GM19397 (cell line): ENCODE measurements around the gene BRPF1.
"Not testable (repeated sequence)": the region's sequence is repeated elsewhere in the genome, so short reads cannot be mapped to it uniquely, and the experiment has no call there.

Source experiments
- ATAC-seq: cut with Tn5 transposase; IDR thresholded peaks from one replicate; pipeline ENCODE4 v1.9.1; 2021; ENCODE audit warnings: mild to moderate bottlenecking, moderate library complexity; ENCODE audit not compliant: unreplicated experiment

The BRPF1 gene

GRCh38 chr3:9768141-9768775 is 36.7 kb downstream of the BRPF1 start:
- no peak for ATAC-seq

- ATAC-seq, result no peak
Measured at GRCh38 chr3:9769012-9769411, 37.5 kb downstream of the BRPF1 start.

GRCh38 chr3:9769426-9770275 is 38.1 kb downstream of the BRPF1 start, which contains the start of gene CAMK1:
Gene CAMK1 (minus strand): TSS chr3:9769947. CDS start chr3:9767749, 2,198 bp downstream.
- ATAC-seq, result no peak

GRCh38 chr3:9770276-9770812 is 38.8 kb downstream of the BRPF1 start:
- no peak for ATAC-seq

GRCh38 chr3:9771007-9771406 is 39.5 kb downstream of the BRPF1 start:
- not testable (repeated sequence) for ATAC-seq

GRCh38 chr3:9776896-9777693 is 45.6 kb downstream of the BRPF1 start:
- ATAC-seq, result no peak

GRCh38 chr3:9777694-9778021 is 46.1 kb downstream of the BRPF1 start:
- no peak for ATAC-seq

GRCh38 chr3:9778143-9779074 is 46.9 kb downstream of the BRPF1 start:
- no peak for ATAC-seq

GRCh38 chr3:9779075-9779593 is 47.6 kb downstream of the BRPF1 start:
- ATAC-seq, result no peak

- ATAC-seq, result peak; percentile 57
Measured at GRCh38 chr3:9779721-9780457, 48.4 kb downstream of the BRPF1 start.

GRCh38 chr3:9780458-9780812 is 48.9 kb downstream of the BRPF1 start:
- ATAC-seq, result no peak

GRCh38 chr3:9780910-9781309 is 49.4 kb downstream of the BRPF1 start:
- ATAC-seq, result no peak

- ATAC-seq, result no peak
Measured at GRCh38 chr3:9781551-9781950, 50.0 kb downstream of the BRPF1 start.

GRCh38 chr3:9781978-9782603 is 50.6 kb downstream of the BRPF1 start:
- ATAC-seq, result no peak

GRCh38 chr3:9782770-9783169 is 51.2 kb downstream of the BRPF1 start:
- ATAC-seq, result no peak

- ATAC-seq, result no peak
Measured at GRCh38 chr3:9783954-9784353, 52.4 kb downstream of the BRPF1 start.

- ATAC-seq, result no peak
Measured at GRCh38 chr3:9784965-9785364, 53.4 kb downstream of the BRPF1 start.

- no peak for ATAC-seq
Measured at GRCh38 chr3:9785602-9786001, 54.1 kb downstream of the BRPF1 start.

GRCh38 chr3:9786209-9786739 is 54.7 kb downstream of the BRPF1 start:
- ATAC-seq, result no peak
